Keratinocyte (primary cell): ENCODE results near the gene SGMS2. TPM values are rescaled to one million over a fixed set of nuclear protein-coding genes. Genes with fewer than 3 reads are reported as not detected.

ENCODE experiments used
- DNase-seq: peaks from one replicate; pipeline ENCODE4 v3.0.0-alpha.2; 2011; ENCODE audit warnings: low read depth, missing footprints, low spot score
- FAIRE-seq: peaks from 2 replicates; lab custom pipeline; 2011; peaks lifted over from hg19 to GRCh38; lab: Jason Lieb, UNC
- H2AFZ ChIP-seq: 2 replicates; pipeline ENCODE4 v1.6.0; 2012; ENCODE audit warnings: low read length, control low read depth, inconsistent platforms; ENCODE audit not compliant: control insufficient read depth
- H3K27ac ChIP-seq: 2 replicates; pipeline ENCODE4 v1.5.1; 2011; ENCODE audit warnings: low read length; ENCODE audit not compliant: control insufficient read depth, insufficient read depth
- H3K27me3 ChIP-seq: 3 replicates; pipeline ENCODE4 v1.6.0; 2011; ENCODE audit warnings: low read length; ENCODE audit not compliant: control insufficient read depth, insufficient read depth; ENCODE audit errors: extremely low read depth
- H3K36me3 ChIP-seq, 2 experiments: 2 replicates in 1 of 2; 3 replicates in 1 of 2; pipeline ENCODE4 v1.5.1; 2011; ENCODE audit warnings: low read length in 2 of 2, mild to moderate bottlenecking in 1 of 2; ENCODE audit not compliant: control insufficient read depth in 2 of 2, insufficient read depth in 2 of 2; ENCODE audit errors: extremely low read depth in 1 of 2
- H3K4me1 ChIP-seq: 3 replicates; pipeline ENCODE4 v1.5.1; 2011; ENCODE audit warnings: low read length; ENCODE audit not compliant: control insufficient read depth, insufficient read depth; ENCODE audit errors: extremely low read depth
- H3K4me2 ChIP-seq: 3 replicates; pipeline ENCODE4 v1.6.0; 2011; ENCODE audit warnings: low read depth, low read length; ENCODE audit not compliant: control insufficient read depth, insufficient read depth; ENCODE audit errors: extremely low read depth
- H3K4me3 ChIP-seq, 3 experiments: fragments of 200-600 bp in 1 of 3; sonication (generic) in 1 of 3; 2 replicates in 2 of 3; 3 replicates in 1 of 3; pipeline ENCODE4 v1.5.1; 2011 to 2016; ENCODE audit warnings: low read length in 3 of 3, mild to moderate bottlenecking in 3 of 3, control low read depth in 2 of 3, inconsistent platforms in 1 of 3, low read depth in 1 of 3, mixed read lengths in 1 of 3, mixed run types in 1 of 3, moderate library complexity in 1 of 3; ENCODE audit not compliant: control insufficient read depth in 2 of 3, insufficient read depth in 2 of 3; ENCODE audit errors: extremely low read depth in 1 of 3
- H3K79me2 ChIP-seq: 2 replicates; pipeline ENCODE4 v1.6.0; 2012; ENCODE audit warnings: low read length; ENCODE audit not compliant: control insufficient read depth, insufficient read depth
- H3K9ac ChIP-seq: 3 replicates; pipeline ENCODE4 v1.6.0; 2011; ENCODE audit warnings: low read length; ENCODE audit not compliant: control insufficient read depth, insufficient read depth; ENCODE audit errors: extremely low read depth
- H3K9me1 ChIP-seq: 3 replicates; pipeline ENCODE4 v1.6.0; 2011; ENCODE audit warnings: low read length; ENCODE audit not compliant: control insufficient read depth, insufficient read depth; ENCODE audit errors: extremely low read depth
- H3K9me3 ChIP-seq: 2 replicates; pipeline ENCODE4 v1.5.1; 2012; ENCODE audit warnings: low read depth, low read length; ENCODE audit not compliant: control insufficient read depth
- H4K20me1 ChIP-seq: 3 replicates; pipeline ENCODE4 v1.6.0; 2011; ENCODE audit warnings: low read length; ENCODE audit not compliant: control insufficient read depth, insufficient read depth; ENCODE audit errors: extremely low read depth
- EZH2 ChIP-seq: IDR thresholded peaks from one replicate; pipeline ENCODE4 v1.6.1; 2012; ENCODE audit warnings: inconsistent platforms, mild to moderate bottlenecking, low read length, moderate library complexity
- dilution Hi-C: fragments of 300-500 bp; cut with MboI; formaldehyde crosslinking; loops from one replicate; pipeline ENCODE4 v1.7.0; 2020; ENCODE audit warnings: low sequenced_read_pairs; ENCODE audit not compliant: extremely low pct_ligation_motif_present
- polyA plus RNA-seq, 5 experiments: library from polyadenylated mRNA; depleted of rRNA in 3 of 5; stranded (reverse) in 3 of 5; stranded (forward) in 1 of 5; unstranded in 1 of 5; fragments of >200 nt; gene quantifications; 1 replicate in 1 of 5; 2 replicates in 3 of 5; 3 replicates in 1 of 5; pipeline versions ENCODE4 v1.2.1 to v1.2.3, GENCODE V29; 2011 to 2012; ENCODE audit warnings: missing spikeins in 2 of 5, low read depth in 1 of 5, low replicate concordance in 1 of 5
- TF ChIP-seq, protein P1 (sequence below), 3 experiments: IDR thresholded peaks in 1 of 3; conservative IDR thresholded peaks in 1 of 3; optimal IDR thresholded peaks in 1 of 3; 2 replicates in 2 of 3; 3 replicates in 1 of 3; pipeline versions ENCODE3 to v1.5.1; 2011; ENCODE audit warnings: low read length in 3 of 3, mild to moderate bottlenecking in 3 of 3, moderate library complexity in 2 of 3, control low read depth in 1 of 3, inconsistent platforms in 1 of 3; ENCODE audit not compliant: insufficient read depth in 2 of 3; ENCODE audit errors: extremely low read depth in 1 of 3

Gene SGMS2
- polyA plus RNA-seq, 1 donor (not counting 4 experiments of a cell fraction or from before 2014, with no cell fraction given): 38.5 TPM

DNA sequence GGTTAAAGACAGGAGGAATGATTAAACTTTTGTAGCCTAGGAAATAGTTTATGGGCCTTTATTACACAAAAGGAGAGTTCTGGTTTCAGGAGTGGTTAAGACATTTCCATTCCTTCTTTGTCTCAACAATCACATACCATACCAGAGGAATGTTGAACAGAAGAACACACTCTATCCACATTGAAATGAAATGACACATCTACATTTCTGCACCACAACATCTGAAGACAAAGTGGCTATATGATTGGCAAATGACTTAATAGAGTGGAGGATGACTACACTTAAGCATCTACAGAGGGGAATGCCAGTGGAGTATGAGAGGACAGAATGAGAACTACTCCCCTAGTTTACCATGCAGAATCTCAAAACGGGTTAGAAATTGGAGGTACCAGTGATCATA, 114.6 kb downstream of the SGMS2 start:
- no peak overlapping the region for H3K4me2 ChIP-seq
- H3K4me1 ChIP-seq: peaks cover 5% of the 10 kb centered on the region
- no peaks in the 10 kb centered on the region for H3K27me3 ChIP-seq
- FAIRE-seq: peak; percentile 51
- H4K20me1 ChIP-seq: no peaks in the 10 kb centered on the region
- H3K9ac ChIP-seq: no peak overlapping the region
- H3K9me3 ChIP-seq: no peaks in the 10 kb centered on the region
- H3K9me1 ChIP-seq: no peaks in the 10 kb centered on the region
- no peak overlapping the region for H2AFZ ChIP-seq
- peak; percentile 25 for DNase-seq
- H3K79me2 ChIP-seq: no peaks in the 10 kb centered on the region
- H3K4me3 ChIP-seq: no peak overlapping the region
- dilution Hi-C loops: no loop called here
- no peak for TF ChIP-seq EZH2
- TF ChIP-seq, protein P1, sequence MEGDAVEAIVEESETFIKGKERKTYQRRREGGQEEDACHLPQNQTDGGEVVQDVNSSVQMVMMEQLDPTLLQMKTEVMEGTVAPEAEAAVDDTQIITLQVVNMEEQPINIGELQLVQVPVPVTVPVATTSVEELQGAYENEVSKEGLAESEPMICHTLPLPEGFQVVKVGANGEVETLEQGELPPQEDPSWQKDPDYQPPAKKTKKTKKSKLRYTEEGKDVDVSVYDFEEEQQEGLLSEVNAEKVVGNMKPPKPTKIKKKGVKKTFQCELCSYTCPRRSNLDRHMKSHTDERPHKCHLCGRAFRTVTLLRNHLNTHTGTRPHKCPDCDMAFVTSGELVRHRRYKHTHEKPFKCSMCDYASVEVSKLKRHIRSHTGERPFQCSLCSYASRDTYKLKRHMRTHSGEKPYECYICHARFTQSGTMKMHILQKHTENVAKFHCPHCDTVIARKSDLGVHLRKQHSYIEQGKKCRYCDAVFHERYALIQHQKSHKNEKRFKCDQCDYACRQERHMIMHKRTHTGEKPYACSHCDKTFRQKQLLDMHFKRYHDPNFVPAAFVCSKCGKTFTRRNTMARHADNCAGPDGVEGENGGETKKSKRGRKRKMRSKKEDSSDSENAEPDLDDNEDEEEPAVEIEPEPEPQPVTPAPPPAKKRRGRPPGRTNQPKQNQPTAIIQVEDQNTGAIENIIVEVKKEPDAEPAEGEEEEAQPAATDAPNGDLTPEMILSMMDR (optimal IDR thresholded peaks at IDR 0.05 in 1 of 3, IDR thresholded peaks at IDR 0.05 in 1 of 3, conservative IDR thresholded peaks at IDR 0.05 in 1 of 3; ENCODE audit: extremely low read depth in 1 of 3, insufficient read depth in 2 of 3, low read length in 3 of 3): no peak
- H3K36me3 ChIP-seq: no peaks in the 10 kb centered on the region
- no peak overlapping the region for H3K27ac ChIP-seq

DNA sequence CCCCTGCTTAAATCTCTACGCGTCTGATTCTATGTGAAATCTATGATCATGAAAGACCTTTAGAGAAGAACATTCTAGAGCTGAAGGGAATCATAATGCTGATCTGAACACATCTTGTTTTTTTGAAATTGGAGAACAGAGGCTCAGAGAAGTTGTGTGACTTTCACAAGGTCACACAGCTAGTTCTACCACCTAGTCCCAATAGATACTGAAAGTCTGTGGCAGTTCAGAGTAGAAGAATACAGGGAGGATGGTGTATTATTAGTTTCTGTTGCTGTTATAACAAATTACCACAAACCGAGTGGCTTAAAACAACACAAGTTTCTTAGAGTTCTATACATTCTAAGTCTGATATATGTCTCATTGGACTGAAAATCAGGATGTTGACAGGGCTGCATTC, 121.1 kb downstream of the SGMS2 start:
- Histone ChIP-seq H2AFZ (no peak overlapping the region), H3K9me3 (no peaks in the 10 kb centered on the region), H3K4me1 (no peaks in the 10 kb centered on the region), H3K4me3 (no peak overlapping the region), H3K9me1 (no peaks in the 10 kb centered on the region), H3K36me3 (no peaks in the 10 kb centered on the region), H3K79me2 (no peaks in the 10 kb centered on the region), H4K20me1 (no peaks in the 10 kb centered on the region), H3K4me2 (no peak overlapping the region), H3K9ac (no peak overlapping the region), H3K27ac (no peak overlapping the region), H3K27me3 (no peaks in the 10 kb centered on the region)
- no peak for TF ChIP-seq EZH2
- TF ChIP-seq, protein P1 (optimal IDR thresholded peaks at IDR 0.05 in 1 of 3, IDR thresholded peaks at IDR 0.05 in 1 of 3, conservative IDR thresholded peaks at IDR 0.05 in 1 of 3; ENCODE audit: extremely low read depth in 1 of 3, insufficient read depth in 2 of 3, low read length in 3 of 3): no peak
- FAIRE-seq (no peak), DNase-seq (no peak)
- dilution Hi-C loops: no loop called here
